Activated T-helper 1 cell treated with anti-CD3 and anti-CD28 coated beads, Interleukin-12 subunit alpha, Interleukin-12 subunit beta, Interleukin-2, Interleukin-4 antibody, amounts not matched to agents 30 ng/mL and 10 ng/mL and 1 ng/mL, durations not matched to agents 14 hours and 24 hours and 36 hours (primary cell): ENCODE data around the gene LTC4S. TPM values are rescaled to one million over a fixed set of nuclear protein-coding genes. Genes with fewer than 3 reads are reported as not detected.
A peak's percentile ranks its signal among the peaks of the same experiment; 100 is the strongest.
"Not testable (repeated sequence)": the region's sequence is repeated elsewhere in the genome, so short reads cannot be mapped to it uniquely, and the experiment has no call there.

ENCODE experiments used
- DNase-seq: peaks from one replicate; pipeline ENCODE4 v3.0.0; 2021; ENCODE audit warnings: low spot score
- H3K27ac Mint-ChIP-seq: one replicate; pipeline ENCODE4 v1.8.0; 2021; ENCODE audit warnings: mild to moderate bottlenecking, mixed read lengths
- H3K27me3 Mint-ChIP-seq: one replicate; pipeline ENCODE4 v1.8.0; 2022; ENCODE audit warnings: mild to moderate bottlenecking, moderate library complexity, mixed read lengths; ENCODE audit not compliant: insufficient read depth
- H3K36me3 Mint-ChIP-seq: one replicate; pipeline ENCODE4 v1.8.0; 2021; ENCODE audit warnings: low read depth, mixed read lengths
- H3K4me1 Mint-ChIP-seq: one replicate; pipeline ENCODE4 v1.8.0; 2021; ENCODE audit warnings: low read depth, mixed read lengths
- H3K4me3 Mint-ChIP-seq: one replicate; pipeline ENCODE4 v1.8.0; 2021; ENCODE audit warnings: mild to moderate bottlenecking, moderate library complexity, mixed read lengths
- H3K9me3 Mint-ChIP-seq: one replicate; pipeline ENCODE4 v1.8.0; 2021; ENCODE audit warnings: mixed read lengths
- intact Hi-C: fragments of 100-400 bp; cut with micrococcal nuclease; formaldehyde crosslinking; loops from one replicate; pipeline ENCODE4 v1.15.1; 2024
- total RNA-seq: library from RNA; stranded (reverse); gene quantifications from 2 replicates; pipeline ENCODE4 v1.2.3, GENCODE V29; 2022

The LTC4S gene
- total RNA-seq, 1 donor from 2014 or later, result 1.7 TPM

DNA sequence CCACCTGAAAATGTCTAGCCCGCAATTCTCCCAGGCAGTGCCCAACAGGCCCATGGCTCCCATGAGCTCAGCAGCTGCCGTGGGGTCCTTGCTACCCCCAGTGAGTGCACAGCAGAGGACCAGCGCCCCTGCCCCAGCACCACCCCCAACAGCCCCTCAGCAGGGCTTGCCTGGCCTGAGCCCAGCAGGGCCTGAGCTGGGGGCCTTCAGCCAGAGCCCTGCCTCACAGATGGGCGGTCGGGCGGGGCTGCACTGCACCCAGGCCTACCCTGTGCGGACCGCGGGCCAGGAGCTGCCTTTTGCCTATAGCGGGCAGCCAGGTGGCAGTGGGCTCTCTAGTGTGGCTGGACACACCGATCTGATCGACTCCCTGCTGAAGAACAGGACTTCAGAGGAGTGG is 19.3 kb upstream of the LTC4S start:
- H3K36me3 Mint-ChIP-seq, result peaks cover 36% of the 10 kb centered on the region
- H3K27ac Mint-ChIP-seq, result no peak overlapping the region
- DNase-seq, result no peak
- H3K27me3 Mint-ChIP-seq, result no peaks in the 10 kb centered on the region
- H3K4me3 Mint-ChIP-seq, result no peak overlapping the region
- intact Hi-C loops, result no loop called here
- H3K4me1 Mint-ChIP-seq, result no peaks in the 10 kb centered on the region
- no peaks in the 10 kb centered on the region for H3K9me3 Mint-ChIP-seq

DNA sequence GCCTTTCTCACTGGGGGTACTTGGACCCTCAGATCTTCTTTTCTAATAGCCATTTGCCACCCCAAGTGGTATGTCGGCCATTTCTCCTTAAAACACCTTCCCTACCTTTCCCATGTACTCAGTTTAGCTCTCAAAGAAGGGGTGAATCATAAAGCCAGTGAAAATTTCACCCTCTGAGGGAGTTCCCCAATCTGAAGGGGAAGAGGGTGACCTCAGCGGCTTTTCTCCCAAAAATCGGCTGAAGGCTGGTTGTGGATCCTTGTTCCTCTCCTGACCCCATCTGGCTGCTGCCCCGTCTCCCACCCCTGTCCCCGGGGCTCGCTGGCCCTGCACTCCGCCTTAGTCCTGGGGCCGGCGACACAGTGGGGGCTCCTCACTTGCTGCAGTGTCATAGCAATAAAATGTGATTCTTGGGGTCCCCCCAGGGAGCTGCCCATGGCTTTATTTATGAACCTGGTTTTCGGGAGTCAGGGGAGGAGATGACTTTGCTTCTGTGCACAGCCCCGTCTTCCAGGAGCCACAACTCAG is 17.3 kb upstream of the LTC4S start:
- Mint-ChIP-seq H3K27ac (no peak overlapping the region), H3K27me3 (no peaks in the 10 kb centered on the region), H3K4me3 (no peak overlapping the region), H3K9me3 (no peaks in the 10 kb centered on the region), H3K4me1 (no peaks in the 10 kb centered on the region), H3K36me3 (peaks cover 34% of the 10 kb centered on the region)
- intact Hi-C loops, result no loop called here
- DNase-seq, result no peak

DNA sequence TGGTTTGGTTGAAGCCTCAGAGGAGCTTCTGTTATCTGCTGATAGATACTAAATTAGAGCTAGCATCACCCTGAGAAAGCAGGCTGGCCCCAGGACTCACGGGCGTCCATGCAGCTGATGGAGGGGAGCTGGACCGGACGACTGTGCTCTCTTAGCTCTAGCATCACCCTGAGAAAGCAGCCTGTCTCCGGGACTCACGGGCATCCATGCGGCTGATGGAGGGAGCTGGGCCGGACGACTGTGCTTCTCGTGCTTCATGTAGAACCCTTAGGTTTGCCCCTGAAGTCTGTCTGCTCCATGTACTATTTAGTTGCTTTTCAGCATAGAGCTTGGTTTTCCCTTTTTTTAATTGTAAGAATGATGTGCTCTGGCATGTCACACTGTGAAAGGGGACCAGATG is 16.3 kb upstream of the LTC4S start:
- Mint-ChIP-seq H3K9me3 (no peaks in the 10 kb centered on the region), H3K36me3 (peaks cover 29% of the 10 kb centered on the region), H3K4me3 (no peak overlapping the region), H3K27ac (peak overlapping the region; percentile 21), H3K27me3 (no peaks in the 10 kb centered on the region), H3K4me1 (no peaks in the 10 kb centered on the region)
- no peak for DNase-seq
- intact Hi-C loops, result no loop called here

DNA sequence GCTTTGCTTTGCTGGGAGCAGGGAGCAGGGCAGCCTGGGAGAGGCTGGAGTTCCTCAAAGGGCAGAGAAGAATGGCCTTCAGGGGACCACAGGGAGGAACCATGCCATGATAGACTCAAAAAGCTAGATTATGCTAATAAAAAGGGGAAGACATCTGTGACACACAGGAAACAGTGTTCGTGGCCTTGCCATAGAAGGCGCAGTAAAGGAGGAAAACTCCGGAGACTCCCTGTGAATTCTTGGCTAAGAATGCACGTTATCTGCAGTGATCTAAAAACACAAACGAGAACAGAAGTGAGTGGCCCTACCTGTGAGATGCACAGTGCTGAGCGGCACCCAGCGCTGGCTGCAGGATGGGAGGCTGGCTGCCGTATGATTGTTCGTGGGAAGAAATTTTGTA is 15.9 kb upstream of the LTC4S start:
- Mint-ChIP-seq H3K4me3 (no peak overlapping the region), H3K4me1 (no peaks in the 10 kb centered on the region), H3K9me3 (no peaks in the 10 kb centered on the region), H3K27ac (peak overlapping the region; percentile 21), H3K36me3 (peaks cover 26% of the 10 kb centered on the region), H3K27me3 (no peaks in the 10 kb centered on the region)
- no peak for DNase-seq
- intact Hi-C loops, result no loop called here

DNA sequence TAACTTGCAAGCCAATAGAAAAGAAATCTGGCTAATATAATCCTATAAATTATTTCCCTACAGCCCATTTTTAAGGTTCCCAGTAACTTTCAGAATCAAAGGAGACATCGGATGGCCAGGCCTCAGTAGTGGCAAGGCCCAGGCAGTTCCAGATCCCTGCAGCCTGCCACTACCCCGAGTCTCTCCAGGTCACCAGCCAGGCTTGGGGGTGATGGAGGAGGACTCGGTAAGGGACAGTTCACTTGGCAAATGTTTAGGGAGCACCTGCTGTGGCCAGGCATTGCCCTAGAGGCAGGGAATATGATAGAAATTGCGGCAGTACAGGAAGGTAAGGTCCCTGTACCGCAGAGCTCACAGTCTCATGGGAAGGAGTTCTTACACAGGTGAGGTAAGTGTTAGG is 15.2 kb upstream of the LTC4S start:
- H3K9me3 Mint-ChIP-seq, result no peaks in the 10 kb centered on the region
- peaks cover 22% of the 10 kb centered on the region for H3K36me3 Mint-ChIP-seq
- DNase-seq, result no peak
- intact Hi-C loops, result no loop called here
- no peaks in the 10 kb centered on the region for H3K27me3 Mint-ChIP-seq
- H3K4me1 Mint-ChIP-seq, result no peaks in the 10 kb centered on the region
- H3K27ac Mint-ChIP-seq, result no peak overlapping the region
- H3K4me3 Mint-ChIP-seq, result no peak overlapping the region

DNA sequence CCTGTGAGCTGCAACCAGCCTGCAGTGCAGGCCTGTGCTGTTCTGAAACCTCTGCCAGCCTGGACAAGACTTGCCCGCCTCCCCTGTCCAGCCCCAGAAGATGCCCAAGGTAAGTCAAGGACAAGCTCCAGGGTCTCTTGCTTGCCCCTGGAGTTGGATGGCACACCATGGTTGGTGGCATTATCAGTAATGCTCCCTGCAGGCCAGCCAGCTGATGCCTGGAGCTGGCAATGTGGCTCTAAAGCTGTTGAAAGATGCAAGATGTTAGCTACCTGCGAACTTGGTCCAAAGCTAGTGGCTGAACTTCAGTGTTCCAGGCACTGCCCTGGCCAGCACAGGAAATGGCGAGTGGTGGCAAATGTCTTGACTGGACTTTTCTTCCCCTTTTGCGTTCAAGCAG is 14.0 kb upstream of the LTC4S start:
- Mint-ChIP-seq H3K4me1 (no peaks in the 10 kb centered on the region), H3K27me3 (no peaks in the 10 kb centered on the region), H3K36me3 (peaks cover 19% of the 10 kb centered on the region), H3K4me3 (no peak overlapping the region), H3K9me3 (no peaks in the 10 kb centered on the region), H3K27ac (no peak overlapping the region)
- DNase-seq, result no peak
- intact Hi-C loops, result no loop called here

DNA sequence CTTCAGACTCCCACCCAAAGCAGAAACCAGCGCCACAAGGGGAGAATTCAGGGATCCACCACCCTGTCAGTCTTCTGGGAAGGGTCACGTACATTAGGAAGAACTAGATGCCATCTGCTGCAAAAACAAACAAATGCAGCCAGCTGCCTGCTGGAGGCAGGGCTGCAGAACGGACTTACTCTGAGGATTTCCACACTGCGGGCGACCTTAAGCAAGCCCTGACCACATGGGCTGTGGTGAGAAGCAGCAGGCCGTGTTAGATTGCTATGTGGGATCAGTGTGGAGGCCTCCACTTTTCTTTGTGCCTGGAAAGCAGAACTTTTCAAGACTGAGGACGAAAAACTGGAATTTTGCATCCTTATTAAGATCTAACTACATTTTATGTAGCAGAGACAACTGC is 13.4 kb upstream of the LTC4S start:
- Mint-ChIP-seq H3K4me3 (no peak overlapping the region), H3K36me3 (peaks cover 19% of the 10 kb centered on the region), H3K27me3 (no peaks in the 10 kb centered on the region), H3K4me1 (no peaks in the 10 kb centered on the region), H3K27ac (no peak overlapping the region), H3K9me3 (no peaks in the 10 kb centered on the region)
- intact Hi-C loops, result no loop called here
- no peak for DNase-seq

DNA sequence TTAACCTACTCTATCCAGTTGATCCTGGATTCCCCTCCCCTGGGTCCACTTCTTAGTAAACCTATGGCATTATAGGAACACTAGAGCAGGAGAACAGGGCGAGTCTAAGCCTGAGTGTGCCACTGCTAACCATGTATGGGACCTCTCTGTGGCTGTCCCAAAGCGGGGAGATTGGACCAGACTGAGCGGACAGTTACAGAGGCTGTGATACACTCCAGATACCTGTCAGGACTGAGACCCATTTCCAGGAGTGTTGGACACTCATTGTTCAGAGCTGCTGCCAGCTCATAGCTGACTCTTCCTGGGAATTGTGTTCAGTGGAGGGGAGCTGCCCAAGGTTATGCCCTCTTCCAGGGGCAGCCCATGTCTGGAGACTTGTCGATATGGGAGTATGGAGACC is 11.9 kb upstream of the LTC4S start:
- no peaks in the 10 kb centered on the region for H3K9me3 Mint-ChIP-seq
- H3K27me3 Mint-ChIP-seq, result no peaks in the 10 kb centered on the region
- no peak overlapping the region for H3K4me3 Mint-ChIP-seq
- H3K4me1 Mint-ChIP-seq, result no peaks in the 10 kb centered on the region
- no peak for DNase-seq
- peaks cover 17% of the 10 kb centered on the region for H3K36me3 Mint-ChIP-seq
- H3K27ac Mint-ChIP-seq, result no peak overlapping the region
- intact Hi-C loops, result no loop called here

DNA sequence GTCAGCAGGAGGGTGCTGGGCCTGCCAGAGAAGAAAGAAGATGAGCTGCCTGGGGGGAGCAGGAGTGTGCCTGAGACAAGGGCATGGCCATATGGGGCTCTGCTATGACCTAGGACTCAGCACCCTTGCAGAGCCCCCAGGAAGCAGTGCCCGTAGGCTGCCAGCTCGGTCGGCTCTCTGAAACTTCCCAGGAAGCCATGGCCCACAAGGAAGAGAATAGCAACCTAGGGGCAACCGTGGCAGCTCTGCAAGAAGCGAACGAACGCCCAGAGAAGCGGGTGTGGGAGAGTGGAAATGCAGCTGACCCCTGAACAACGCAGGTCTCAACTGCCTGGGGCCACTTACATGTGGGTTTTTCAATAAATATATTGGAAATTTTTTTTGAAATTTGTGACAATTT is 10.7 kb upstream of the LTC4S start:
- no peak for DNase-seq
- peaks cover 11% of the 10 kb centered on the region for H3K36me3 Mint-ChIP-seq
- H3K4me3 Mint-ChIP-seq, result no peak overlapping the region
- no peak overlapping the region for H3K27ac Mint-ChIP-seq
- intact Hi-C loops, result no loop called here
- H3K9me3 Mint-ChIP-seq, result no peaks in the 10 kb centered on the region
- no peaks in the 10 kb centered on the region for H3K4me1 Mint-ChIP-seq
- no peaks in the 10 kb centered on the region for H3K27me3 Mint-ChIP-seq

DNA sequence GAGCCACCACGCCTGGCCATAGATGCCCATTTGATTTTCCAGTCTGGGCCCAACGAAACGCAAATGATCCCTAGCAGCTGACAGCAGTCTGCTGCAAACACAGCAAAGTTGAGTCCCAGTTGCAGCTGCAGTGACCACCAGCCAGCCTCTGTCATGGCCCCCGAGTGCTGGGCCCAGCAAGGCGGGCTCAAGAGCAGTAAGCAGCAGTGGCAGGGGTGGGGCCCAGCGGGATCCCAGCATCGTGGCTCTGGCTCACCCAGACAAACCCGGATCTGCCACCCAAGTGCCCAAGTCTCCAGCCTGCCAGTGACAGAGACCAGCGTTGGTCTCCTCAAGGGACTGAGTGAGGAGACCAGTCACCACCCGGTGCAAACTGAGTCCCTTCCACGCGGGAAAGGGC is 6.9 kb upstream of the LTC4S start:
- intact Hi-C loops, result no loop called here
- H3K36me3 Mint-ChIP-seq, result no peaks in the 10 kb centered on the region
- no peak overlapping the region for H3K27ac Mint-ChIP-seq
- no peaks in the 10 kb centered on the region for H3K4me1 Mint-ChIP-seq
- no peak for DNase-seq
- H3K4me3 Mint-ChIP-seq, result no peak overlapping the region
- no peaks in the 10 kb centered on the region for H3K27me3 Mint-ChIP-seq
- no peaks in the 10 kb centered on the region for H3K9me3 Mint-ChIP-seq

DNA sequence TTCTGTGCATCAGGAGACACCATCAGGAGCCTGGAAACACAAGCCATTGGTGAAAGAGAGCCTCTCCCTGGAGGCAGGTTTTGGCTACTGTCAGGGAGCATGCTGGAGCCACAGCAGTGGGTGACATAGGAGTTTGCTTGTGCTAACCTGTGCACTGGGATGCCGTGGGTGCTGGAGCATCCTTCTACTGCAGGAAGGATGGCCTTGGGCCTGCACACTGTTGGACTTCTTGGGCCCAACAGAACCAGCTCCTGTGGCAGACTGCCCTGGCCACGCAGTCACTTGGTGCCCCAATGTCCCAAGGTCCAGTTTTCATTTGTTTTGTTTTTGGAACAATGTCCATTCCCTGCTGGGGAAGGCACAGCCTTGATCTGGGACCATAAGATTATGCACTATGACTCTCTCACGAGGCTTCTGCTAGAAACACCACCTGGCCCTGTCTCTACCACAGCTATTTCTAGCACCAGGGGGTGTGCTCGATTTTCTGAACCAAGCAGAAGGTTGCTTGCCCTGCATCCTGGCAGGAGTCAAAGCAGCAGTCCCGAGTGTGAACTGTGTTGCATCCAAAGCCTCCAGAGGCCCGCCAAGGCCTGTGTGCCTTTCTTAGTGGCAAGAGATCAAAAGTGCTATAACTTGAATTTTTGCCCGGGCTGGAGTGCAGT is 5.5 kb upstream of the LTC4S start:
- no peaks in the 10 kb centered on the region for H3K36me3 Mint-ChIP-seq
- no peak overlapping the region for H3K4me3 Mint-ChIP-seq
- H3K9me3 Mint-ChIP-seq, result no peaks in the 10 kb centered on the region
- H3K27ac Mint-ChIP-seq, result no peak overlapping the region
- no peak for DNase-seq
- intact Hi-C loops, result no loop called here
- H3K4me1 Mint-ChIP-seq, result peaks cover under 1% of the 10 kb centered on the region
- no peaks in the 10 kb centered on the region for H3K27me3 Mint-ChIP-seq

DNA sequence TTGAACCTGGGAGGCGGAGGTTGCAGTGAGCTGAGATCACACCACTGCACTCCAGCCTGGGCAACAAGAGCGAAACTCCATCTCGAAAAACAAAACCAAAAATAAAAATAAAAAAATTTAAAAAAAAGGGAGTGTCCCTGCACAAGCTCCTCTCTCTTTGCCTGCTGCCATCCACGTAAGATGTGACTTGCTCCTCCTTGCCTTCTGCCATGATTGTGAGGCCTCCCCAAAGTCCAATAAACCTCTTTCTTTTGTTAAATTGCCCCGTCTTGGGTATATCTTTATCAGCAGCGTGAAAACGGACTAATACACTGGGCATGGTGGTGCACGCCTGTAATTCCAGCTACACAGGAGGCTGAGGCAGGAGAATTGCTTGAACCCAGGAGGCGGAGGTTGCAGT is 4.5 kb upstream of the LTC4S start:
- intact Hi-C loops, H3K36me3 Mint-ChIP-seq: not testable (repeated sequence)

DNA sequence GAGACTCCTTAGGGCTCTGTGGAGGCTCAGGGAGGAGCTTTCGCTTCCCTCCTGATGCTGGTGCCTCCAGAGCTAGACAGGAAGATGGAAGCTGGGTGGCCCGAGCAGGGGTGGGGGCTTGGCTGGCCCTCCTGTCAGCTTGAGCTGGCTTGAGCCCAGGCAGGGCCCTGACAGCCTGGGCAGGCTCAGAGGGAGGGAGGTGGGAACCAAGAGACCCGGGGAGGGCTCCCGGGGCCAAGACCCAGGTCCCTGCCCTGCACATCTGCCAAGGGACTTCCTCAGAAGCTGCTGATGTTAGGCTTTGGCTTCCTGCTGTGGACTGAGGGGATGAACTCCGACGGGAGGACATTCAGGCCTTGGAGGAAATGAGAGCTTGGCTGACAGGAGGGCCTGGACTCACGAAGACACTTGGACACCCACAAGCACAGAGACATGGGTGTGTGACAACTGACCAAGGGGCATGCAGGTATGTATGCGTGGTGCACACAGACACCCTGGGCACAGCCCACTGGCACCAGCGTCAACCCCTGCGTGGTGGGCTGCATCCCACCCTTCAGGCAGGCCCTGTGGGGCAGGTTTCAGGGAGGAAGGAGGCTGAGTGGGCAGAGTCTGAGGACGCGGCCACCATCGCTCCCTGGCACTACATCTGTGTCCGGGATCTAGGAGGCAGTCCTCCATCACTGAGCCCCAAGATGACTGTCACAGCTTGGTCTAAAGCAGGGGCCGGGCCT is 1.7 kb upstream of the LTC4S start:
- H3K4me1 Mint-ChIP-seq, result peaks cover 8% of the 10 kb centered on the region
- H3K9me3 Mint-ChIP-seq, result no peaks in the 10 kb centered on the region
- no peak for DNase-seq
- H3K36me3 Mint-ChIP-seq, result peaks cover 4% of the 10 kb centered on the region
- H3K27ac Mint-ChIP-seq, result no peak overlapping the region
- H3K27me3 Mint-ChIP-seq, result no peaks in the 10 kb centered on the region
- no peak overlapping the region for H3K4me3 Mint-ChIP-seq
- intact Hi-C loops, result no loop called here

More for the DNA sequence above, 4.5 kb upstream of the LTC4S start:
- DNase-seq, H3K9me3 Mint-ChIP-seq, H3K27me3 Mint-ChIP-seq, H3K4me3 Mint-ChIP-seq, H3K27ac Mint-ChIP-seq, H3K4me1 Mint-ChIP-seq: not testable (repeated sequence)
